Osteoblast (primary cell): ENCODE measurements around the gene KCNJ4. TPM values are rescaled to one million over a fixed set of nuclear protein-coding genes. Genes with fewer than 3 reads are reported as not detected.
"Not testable (repeated sequence)": the region's sequence is repeated elsewhere in the genome, so short reads cannot be mapped to it uniquely, and the experiment has no call there.

ENCODE experiments used
- DNase-seq: peaks from one replicate; pipeline ENCODE4 v3.0.0; 2011; ENCODE audit warnings: low spot score, mixed read lengths; ENCODE audit not compliant: insufficient read length; ENCODE audit errors: missing footprints
- H2AFZ ChIP-seq: 2 replicates; pipeline ENCODE4 v1.6.0; 2011; ENCODE audit warnings: mild to moderate bottlenecking, low read length
- H3K27ac ChIP-seq: 2 replicates; pipeline ENCODE4 v1.5.1; 2011; ENCODE audit warnings: mild to moderate bottlenecking, low read depth, low read length, moderate library complexity
- H3K27me3 ChIP-seq: 2 replicates; pipeline ENCODE4 v1.6.0; 2012; ENCODE audit warnings: mild to moderate bottlenecking, control low read depth, inconsistent platforms, low read length, moderate library complexity; ENCODE audit not compliant: insufficient read depth
- H3K36me3 ChIP-seq: 2 replicates; pipeline ENCODE4 v1.5.1; 2011; ENCODE audit warnings: mild to moderate bottlenecking, low read length, control low read depth, moderate library complexity; ENCODE audit not compliant: insufficient read depth
- H3K4me1 ChIP-seq: 2 replicates; pipeline ENCODE4 v1.5.1; 2011; ENCODE audit warnings: mild to moderate bottlenecking, low read length, control low read depth, moderate library complexity; ENCODE audit not compliant: insufficient read depth
- H3K4me2 ChIP-seq: 2 replicates; pipeline ENCODE4 v1.6.0; 2011; ENCODE audit warnings: mild to moderate bottlenecking, low read length; ENCODE audit not compliant: insufficient read depth
- H3K4me3 ChIP-seq: fragments of 200-600 bp; sonication (generic); 3 replicates; pipeline ENCODE4 v1.5.1; 2012; ENCODE audit warnings: mild to moderate bottlenecking, low read length, inconsistent platforms; ENCODE audit not compliant: insufficient read depth
- H3K79me2 ChIP-seq: 2 replicates; pipeline ENCODE4 v1.6.0; 2012; ENCODE audit warnings: mild to moderate bottlenecking, low read length, control low read depth, inconsistent platforms; ENCODE audit not compliant: insufficient read depth
- H3K9me3 ChIP-seq: 2 replicates; pipeline ENCODE4 v1.5.1; 2011; ENCODE audit warnings: low read depth, low read length, control low read depth
- H4K20me1 ChIP-seq: 2 replicates; pipeline ENCODE4 v1.6.0; 2012; ENCODE audit warnings: mild to moderate bottlenecking, low read length, control low read depth; ENCODE audit not compliant: insufficient read depth
- CTCF ChIP-seq: IDR thresholded peaks from 2 replicates; pipeline ENCODE4 v1.5.1; 2011; ENCODE audit warnings: mild to moderate bottlenecking, low read depth, low read length, moderate library complexity; ENCODE audit errors: extremely low read depth
- total RNA-seq: library from RNA; depleted of rRNA; stranded (reverse); fragments of >200 nt; gene quantifications from 2 replicates; pipeline ENCODE4 v1.2.3, GENCODE V29; 2012

KCNJ4 gene
- total RNA-seq, 1 donor: not detected

DNA sequence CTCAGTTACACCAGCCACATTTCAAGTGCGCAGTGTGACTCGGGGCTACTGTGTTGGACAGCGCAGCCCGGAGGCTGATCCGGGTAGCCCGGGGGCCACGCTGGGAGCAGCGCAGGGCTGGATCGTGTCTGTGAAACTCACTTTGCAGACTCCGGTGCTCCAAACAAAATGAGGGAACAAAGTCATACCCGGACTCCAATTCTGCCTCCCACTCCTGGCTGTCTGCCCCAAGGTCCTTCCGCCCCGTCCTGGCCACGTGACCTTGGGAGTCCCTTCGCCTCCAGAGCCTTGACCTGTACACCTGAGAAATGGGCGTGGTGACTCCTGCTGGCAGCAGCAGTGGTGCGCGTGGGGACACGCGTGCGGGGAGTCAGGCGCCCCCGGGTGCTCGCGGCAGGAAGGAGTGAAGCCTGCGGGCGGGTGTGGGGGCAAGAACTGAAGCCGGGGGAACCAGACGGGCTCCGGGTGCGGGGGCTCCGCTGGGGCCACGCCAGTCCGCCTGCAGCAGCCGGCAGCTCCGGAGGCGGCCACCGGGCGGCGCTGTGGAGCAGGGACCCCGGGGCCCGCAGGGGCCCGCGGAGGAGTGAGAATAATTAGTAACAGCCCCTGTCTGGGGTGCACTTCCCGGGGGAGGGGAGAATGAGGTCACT lies 42.4 kb downstream of the KCNJ4 start:
- TF ChIP-seq CTCF: peak; percentile 63
- Histone ChIP-seq H3K9me3 (no peaks in the 10 kb centered on the region), H4K20me1 (no peaks in the 10 kb centered on the region), H3K79me2 (no peaks in the 10 kb centered on the region), H3K4me1 (peaks cover 9% of the 10 kb centered on the region), H3K27ac (no peak overlapping the region), H2AFZ (peak overlapping the region; percentile 9), H3K4me2 (peak overlapping the region; percentile 62), H3K27me3 (peaks cover 2% of the 10 kb centered on the region), H3K36me3 (no peaks in the 10 kb centered on the region), H3K4me3 (peak overlapping the region; percentile 29)
- DNase-seq: peak; percentile 97

DNA sequence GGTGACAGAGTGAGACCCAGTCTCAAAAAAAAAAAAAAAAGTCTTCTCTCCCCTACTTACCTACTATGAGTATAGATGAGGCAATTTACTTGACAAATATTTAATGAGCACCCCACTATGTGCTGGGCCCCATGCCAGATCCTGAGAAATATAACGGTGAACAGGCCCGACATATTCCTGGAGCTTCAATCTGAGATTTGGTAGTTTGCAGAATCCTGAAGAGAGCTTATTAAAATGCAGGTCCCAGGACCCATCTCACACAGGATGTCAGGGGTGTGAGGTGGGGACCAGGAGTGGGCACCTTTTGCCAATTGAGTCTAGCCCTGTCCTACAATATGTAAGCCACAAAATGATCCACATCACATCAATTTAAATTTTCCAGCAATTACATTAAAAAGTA lies 44.0 kb downstream of the KCNJ4 start:
- DNase-seq: peak; percentile 89
- H3K4me3 ChIP-seq: no peak overlapping the region
- no peak overlapping the region for H2AFZ ChIP-seq
- no peaks in the 10 kb centered on the region for H4K20me1 ChIP-seq
- peaks cover 2% of the 10 kb centered on the region for H3K27me3 ChIP-seq
- H3K79me2 ChIP-seq: no peaks in the 10 kb centered on the region
- H3K36me3 ChIP-seq: no peaks in the 10 kb centered on the region
- no peak overlapping the region for H3K4me2 ChIP-seq
- no peaks in the 10 kb centered on the region for H3K9me3 ChIP-seq
- peaks cover 9% of the 10 kb centered on the region for H3K4me1 ChIP-seq
- no peak for TF ChIP-seq CTCF
- H3K27ac ChIP-seq: no peak overlapping the region

DNA sequence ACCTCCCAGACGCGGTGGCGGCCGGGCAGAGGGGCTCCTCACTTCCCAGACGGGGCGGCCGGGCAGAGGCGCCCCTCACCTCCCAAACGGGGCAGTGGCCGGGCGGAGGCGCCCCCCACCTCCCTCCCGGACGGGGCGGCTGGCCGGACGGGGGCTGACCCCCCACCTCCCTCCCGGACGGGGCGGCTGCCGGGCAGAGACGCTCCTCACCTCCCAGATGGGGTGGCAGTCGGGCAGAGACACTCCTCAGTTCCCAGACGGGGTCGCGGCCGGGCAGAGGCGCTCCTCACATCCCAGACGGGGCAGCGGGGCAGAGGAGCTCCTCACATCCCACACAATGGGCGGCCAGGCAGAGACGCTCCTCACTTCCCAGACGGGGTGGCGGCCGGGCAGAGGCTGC lies 45.1 kb downstream of the KCNJ4 start:
- not testable (repeated sequence) for H4K20me1 ChIP-seq, H3K27me3 ChIP-seq, H3K27ac ChIP-seq, H3K9me3 ChIP-seq, H3K4me2 ChIP-seq, H2AFZ ChIP-seq, H3K36me3 ChIP-seq, DNase-seq, H3K4me1 ChIP-seq, H3K79me2 ChIP-seq, H3K4me3 ChIP-seq

DNA sequence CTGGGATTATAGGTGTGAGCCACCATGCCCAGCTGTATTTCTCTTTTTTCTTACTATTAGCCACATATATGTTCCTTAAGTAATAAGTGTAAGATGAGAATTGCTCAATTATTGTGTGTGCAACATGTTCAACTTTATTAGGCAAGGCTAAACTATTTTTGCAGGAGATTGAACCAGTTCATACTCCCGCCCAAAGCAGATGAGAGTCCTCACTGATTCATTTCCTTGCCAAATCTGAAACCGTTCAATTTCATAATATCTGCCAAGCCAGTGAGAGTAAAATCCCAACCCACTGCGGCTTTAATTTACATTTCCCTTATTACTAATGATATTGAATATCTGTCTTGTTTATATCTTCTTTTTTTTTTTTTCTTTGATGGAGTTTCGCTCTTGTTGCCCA lies 48.4 kb downstream of the KCNJ4 start:
- Histone ChIP-seq H3K27ac (no peak overlapping the region), H3K4me2 (no peak overlapping the region), H3K36me3 (no peaks in the 10 kb centered on the region), H3K9me3 (no peaks in the 10 kb centered on the region), H3K4me1 (no peaks in the 10 kb centered on the region), H3K4me3 (no peak overlapping the region), H3K27me3 (peaks cover 10% of the 10 kb centered on the region), H4K20me1 (no peaks in the 10 kb centered on the region), H2AFZ (no peak overlapping the region), H3K79me2 (no peaks in the 10 kb centered on the region)
- peak; percentile 74 for DNase-seq
- TF ChIP-seq CTCF: no peak
